ENCODE data around the gene ADORA1. TPM values are rescaled to one million over a fixed set of nuclear protein-coding genes. Genes with fewer than 3 reads are reported as not detected.

ADORA1 gene
- polyA plus RNA-seq, 1 donor (not counting 4 experiments of a cell fraction or from before 2014, with no cell fraction given): 0.09 TPM

GRCh38 chr1:203177036-203177405 lies 49.5 kb downstream of the ADORA1 start:
- no peaks in the 10 kb centered on the region for H3K79me2 ChIP-seq (ENCODE audit: control insufficient read depth, insufficient read depth, low read length)
- no peak overlapping the region for H3K27ac ChIP-seq (ENCODE audit: control insufficient read depth, insufficient read depth, low read length)
- dilution Hi-C loops (cut with MboI; ENCODE audit: extremely low pct_ligation_motif_present, low sequenced_read_pairs): no loop called here
- H3K9me1 ChIP-seq (ENCODE audit: control insufficient read depth, extremely low read depth, insufficient read depth, low read length): no peaks in the 10 kb centered on the region
- no peak overlapping the region for H3K9ac ChIP-seq (ENCODE audit: control insufficient read depth, extremely low read depth, insufficient read depth, low read length)
- H3K4me1 ChIP-seq (ENCODE audit: control insufficient read depth, extremely low read depth, insufficient read depth, low read length): no peaks in the 10 kb centered on the region
- TF ChIP-seq EZH2 (IDR thresholded peaks at IDR 0.05; ENCODE audit: low read length): no peak
- no peak for FAIRE-seq
- no peaks in the 10 kb centered on the region for H3K9me3 ChIP-seq (ENCODE audit: control insufficient read depth, low read depth, low read length)
- H3K4me3 ChIP-seq (ENCODE audit: control insufficient read depth in 2 of 3, extremely low read depth in 1 of 3, insufficient read depth in 2 of 3, low read depth in 1 of 3, low read length in 3 of 3): no peak overlapping the region
- H4K20me1 ChIP-seq (ENCODE audit: control insufficient read depth, extremely low read depth, insufficient read depth, low read length): no peaks in the 10 kb centered on the region
- no peaks in the 10 kb centered on the region for H3K36me3 ChIP-seq (ENCODE audit: control insufficient read depth in 2 of 2, extremely low read depth in 1 of 2, insufficient read depth in 2 of 2, low read length in 2 of 2)
- no peak overlapping the region for H2AFZ ChIP-seq (ENCODE audit: control insufficient read depth, low read length)
- DNase-seq (ENCODE audit: low read depth, low spot score): no peak
- no peak overlapping the region for H3K4me2 ChIP-seq (ENCODE audit: control insufficient read depth, extremely low read depth, insufficient read depth, low read depth, low read length)
- H3K27me3 ChIP-seq (ENCODE audit: control insufficient read depth, extremely low read depth, insufficient read depth, low read length): peaks cover 6% of the 10 kb centered on the region

DNA sequence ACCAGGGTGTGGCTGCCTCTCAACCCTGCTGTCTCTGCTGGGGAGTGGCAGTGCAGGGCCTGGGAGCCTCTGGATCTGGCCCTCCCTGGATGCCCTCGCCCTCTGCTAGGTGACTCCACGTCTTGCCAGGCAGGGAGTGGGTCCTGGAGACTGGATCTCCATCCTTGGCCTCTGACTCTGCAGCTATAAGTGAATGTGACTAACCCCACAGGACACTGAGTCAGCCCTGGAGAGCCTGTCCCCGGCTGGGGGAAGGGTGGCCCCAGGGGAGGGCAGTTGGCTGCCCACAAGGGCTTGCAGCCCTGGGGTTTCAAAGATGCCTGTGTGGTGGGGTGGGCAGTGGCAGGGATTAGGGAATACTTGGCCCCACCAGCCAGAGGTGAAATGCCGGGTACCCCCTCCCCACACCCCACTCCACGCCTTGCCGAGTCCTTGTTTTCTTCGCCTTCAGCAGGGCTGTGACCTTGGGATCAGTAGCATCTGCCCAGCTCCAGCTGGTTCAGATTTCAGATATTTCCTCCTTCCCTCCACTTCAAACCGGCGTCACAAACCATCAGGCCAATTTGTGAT lies 50.0 kb downstream of the ADORA1 start:
- Histone ChIP-seq H2AFZ (ENCODE audit: control insufficient read depth, low read length) (no peak overlapping the region), H3K4me3 (ENCODE audit: control insufficient read depth in 2 of 3, extremely low read depth in 1 of 3, insufficient read depth in 2 of 3, low read depth in 1 of 3, low read length in 3 of 3) (no peak overlapping the region), H3K4me2 (ENCODE audit: control insufficient read depth, extremely low read depth, insufficient read depth, low read depth, low read length) (no peak overlapping the region), H3K9ac (ENCODE audit: control insufficient read depth, extremely low read depth, insufficient read depth, low read length) (no peak overlapping the region), H3K9me1 (ENCODE audit: control insufficient read depth, extremely low read depth, insufficient read depth, low read length) (no peaks in the 10 kb centered on the region), H3K27me3 (ENCODE audit: control insufficient read depth, extremely low read depth, insufficient read depth, low read length) (peaks cover 6% of the 10 kb centered on the region), H3K9me3 (ENCODE audit: control insufficient read depth, low read depth, low read length) (no peaks in the 10 kb centered on the region), H3K4me1 (ENCODE audit: control insufficient read depth, extremely low read depth, insufficient read depth, low read length) (no peaks in the 10 kb centered on the region), H3K36me3 (ENCODE audit: control insufficient read depth in 2 of 2, extremely low read depth in 1 of 2, insufficient read depth in 2 of 2, low read length in 2 of 2) (no peaks in the 10 kb centered on the region), H3K27ac (ENCODE audit: control insufficient read depth, insufficient read depth, low read length) (no peak overlapping the region), H3K79me2 (ENCODE audit: control insufficient read depth, insufficient read depth, low read length) (no peaks in the 10 kb centered on the region), H4K20me1 (ENCODE audit: control insufficient read depth, extremely low read depth, insufficient read depth, low read length) (no peaks in the 10 kb centered on the region)
- dilution Hi-C loops (cut with MboI; ENCODE audit: extremely low pct_ligation_motif_present, low sequenced_read_pairs): no loop called here
- DNase-seq (ENCODE audit: low read depth, low spot score) (no peak), FAIRE-seq (no peak)
- TF ChIP-seq, protein P1, sequence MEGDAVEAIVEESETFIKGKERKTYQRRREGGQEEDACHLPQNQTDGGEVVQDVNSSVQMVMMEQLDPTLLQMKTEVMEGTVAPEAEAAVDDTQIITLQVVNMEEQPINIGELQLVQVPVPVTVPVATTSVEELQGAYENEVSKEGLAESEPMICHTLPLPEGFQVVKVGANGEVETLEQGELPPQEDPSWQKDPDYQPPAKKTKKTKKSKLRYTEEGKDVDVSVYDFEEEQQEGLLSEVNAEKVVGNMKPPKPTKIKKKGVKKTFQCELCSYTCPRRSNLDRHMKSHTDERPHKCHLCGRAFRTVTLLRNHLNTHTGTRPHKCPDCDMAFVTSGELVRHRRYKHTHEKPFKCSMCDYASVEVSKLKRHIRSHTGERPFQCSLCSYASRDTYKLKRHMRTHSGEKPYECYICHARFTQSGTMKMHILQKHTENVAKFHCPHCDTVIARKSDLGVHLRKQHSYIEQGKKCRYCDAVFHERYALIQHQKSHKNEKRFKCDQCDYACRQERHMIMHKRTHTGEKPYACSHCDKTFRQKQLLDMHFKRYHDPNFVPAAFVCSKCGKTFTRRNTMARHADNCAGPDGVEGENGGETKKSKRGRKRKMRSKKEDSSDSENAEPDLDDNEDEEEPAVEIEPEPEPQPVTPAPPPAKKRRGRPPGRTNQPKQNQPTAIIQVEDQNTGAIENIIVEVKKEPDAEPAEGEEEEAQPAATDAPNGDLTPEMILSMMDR (optimal IDR thresholded peaks at IDR 0.05 in 1 of 3, IDR thresholded peaks at IDR 0.05 in 1 of 3, conservative IDR thresholded peaks at IDR 0.05 in 1 of 3; ENCODE audit: extremely low read depth in 1 of 3, insufficient read depth in 2 of 3, low read length in 3 of 3): no peak
- TF ChIP-seq EZH2 (IDR thresholded peaks at IDR 0.05; ENCODE audit: low read length): no peak

GRCh38 chr1:203178083-203178482 lies 50.6 kb downstream of the ADORA1 start:
- no peaks in the 10 kb centered on the region for H3K9me3 ChIP-seq (ENCODE audit: control insufficient read depth, low read depth, low read length)
- no peaks in the 10 kb centered on the region for H3K4me1 ChIP-seq (ENCODE audit: control insufficient read depth, extremely low read depth, insufficient read depth, low read length)
- no peaks in the 10 kb centered on the region for H3K9me1 ChIP-seq (ENCODE audit: control insufficient read depth, extremely low read depth, insufficient read depth, low read length)
- no peak for FAIRE-seq
- no peak overlapping the region for H3K4me3 ChIP-seq (ENCODE audit: control insufficient read depth in 2 of 3, extremely low read depth in 1 of 3, insufficient read depth in 2 of 3, low read depth in 1 of 3, low read length in 3 of 3)
- H3K4me2 ChIP-seq (ENCODE audit: control insufficient read depth, extremely low read depth, insufficient read depth, low read depth, low read length): no peak overlapping the region
- H3K27ac ChIP-seq (ENCODE audit: control insufficient read depth, insufficient read depth, low read length): no peak overlapping the region
- dilution Hi-C loops (cut with MboI; ENCODE audit: extremely low pct_ligation_motif_present, low sequenced_read_pairs): no loop called here
- DNase-seq (ENCODE audit: low read depth, low spot score): no peak
- peaks cover 6% of the 10 kb centered on the region for H3K27me3 ChIP-seq (ENCODE audit: control insufficient read depth, extremely low read depth, insufficient read depth, low read length)
- no peak overlapping the region for H3K9ac ChIP-seq (ENCODE audit: control insufficient read depth, extremely low read depth, insufficient read depth, low read length)
- no peaks in the 10 kb centered on the region for H3K36me3 ChIP-seq (ENCODE audit: control insufficient read depth in 2 of 2, extremely low read depth in 1 of 2, insufficient read depth in 2 of 2, low read length in 2 of 2)
- no peaks in the 10 kb centered on the region for H3K79me2 ChIP-seq (ENCODE audit: control insufficient read depth, insufficient read depth, low read length)
- H2AFZ ChIP-seq (ENCODE audit: control insufficient read depth, low read length): no peak overlapping the region
- H4K20me1 ChIP-seq (ENCODE audit: control insufficient read depth, extremely low read depth, insufficient read depth, low read length): no peaks in the 10 kb centered on the region
- TF ChIP-seq, protein P1 (optimal IDR thresholded peaks at IDR 0.05 in 1 of 3, IDR thresholded peaks at IDR 0.05 in 1 of 3, conservative IDR thresholded peaks at IDR 0.05 in 1 of 3; ENCODE audit: extremely low read depth in 1 of 3, insufficient read depth in 2 of 3, low read length in 3 of 3): no peak
- TF ChIP-seq EZH2 (IDR thresholded peaks at IDR 0.05; ENCODE audit: low read length): no peak
